ENCODE results near the gene FTO.

GRCh38 chr16:53968454-53968853, 264.5 kb downstream of the FTO start:
- TF ChIP-seq CTCF (IDR thresholded peaks at IDR 0.05) (no peak), ATF3 (CRISPR knock-in tag; conservative IDR thresholded peaks at IDR 0.05) (no peak), E2F5 (CRISPR knock-in tag; IDR thresholded peaks at IDR 0.05) (no peak)
